BJ (cell line): Measurements from ENCODE around the gene ARHGAP45. TPM values are rescaled to one million over a fixed set of nuclear protein-coding genes. Genes with fewer than 3 reads are reported as not detected.
A peak's percentile ranks its signal among the peaks of the same experiment; 100 is the strongest.

Experiments used
- CTCF ChIA-PET: fragments of 350-600 bp; formaldehyde crosslinking; extraction: SDS; loops from one replicate; lab custom pipeline; 2021; ENCODE audit warnings: antibody characterized with exemption, inconsistent platforms; lab: Yijun Ruan, JAX
- POLR2A ChIA-PET: fragments of 300-600 bp; sonication (Branson Sonifier 250); formaldehyde crosslinking; extraction: SDS; loops from one replicate; lab custom pipeline; 2021; ENCODE audit warnings: antibody characterized with exemption; lab: Charles Lee
- DNase-seq: peaks from one replicate; pipeline ENCODE4 v3.0.0-alpha.2; 2011; ENCODE audit warnings: low read depth
- H3K27me3 ChIP-seq: 2 replicates; pipeline ENCODE4 v1.6.0; 2011; ENCODE audit warnings: low read length; ENCODE audit not compliant: control insufficient read depth, insufficient read depth
- H3K36me3 ChIP-seq: 2 replicates; pipeline ENCODE4 v1.5.1; 2011; ENCODE audit warnings: low read length; ENCODE audit not compliant: control insufficient read depth, insufficient read depth
- H3K4me3 ChIP-seq: 2 replicates; pipeline ENCODE4 v1.5.1; 2011; ENCODE audit warnings: low read depth, mild to moderate bottlenecking, control low read depth, low read length
- polyA plus RNA-seq: library from polyadenylated mRNA; depleted of rRNA; stranded (reverse); fragments of >200 nt; gene quantifications from 2 replicates; pipeline ENCODE4 v1.2.3, GENCODE V29; 2011
- TF ChIP-seq, protein P1 (sequence below): IDR thresholded peaks from 2 replicates; pipeline ENCODE4 v1.5.1; 2011; ENCODE audit warnings: low read depth, mild to moderate bottlenecking, control low read depth, inconsistent platforms, low read length, moderate library complexity; ENCODE audit not compliant: insufficient read depth

Gene ARHGAP45
- polyA plus RNA-seq, 1 experiment, result 0.13 TPM

DNA sequence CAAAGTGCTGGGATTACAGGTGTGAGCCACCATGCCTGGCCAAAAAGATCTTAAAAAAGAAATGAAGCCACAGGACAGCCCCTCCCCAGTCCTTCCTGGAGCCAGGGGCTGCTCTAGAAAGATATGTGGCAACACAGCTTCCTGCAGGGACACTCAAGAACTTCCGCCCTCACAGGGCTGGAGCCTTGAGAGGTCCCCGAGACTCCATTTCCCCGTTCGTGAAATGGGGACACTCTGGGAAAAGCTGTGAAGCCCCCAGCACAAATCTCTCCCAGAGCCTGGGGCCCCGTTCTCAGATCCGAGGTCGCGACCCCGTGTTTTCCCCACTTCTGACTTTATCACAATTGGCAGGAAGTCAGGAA lies 34.4 kb downstream of the ARHGAP45 start:
- Histone ChIP-seq H3K27me3 (no peaks in the 10 kb centered on the region), H3K4me3 (no peak overlapping the region; the same call in 1 of the 2 replicates), H3K36me3 (peaks cover 5% of the 10 kb centered on the region)
- no peak for DNase-seq
- CTCF ChIA-PET, result interaction anchor here (0.7 to 5.6 kb wide), 8 partner anchors 12 to 143 kb away, joined by 3 to 29 read pairs (median 3); partner anchors contain the start of gene CNN2
- TF ChIP-seq, protein P1, sequence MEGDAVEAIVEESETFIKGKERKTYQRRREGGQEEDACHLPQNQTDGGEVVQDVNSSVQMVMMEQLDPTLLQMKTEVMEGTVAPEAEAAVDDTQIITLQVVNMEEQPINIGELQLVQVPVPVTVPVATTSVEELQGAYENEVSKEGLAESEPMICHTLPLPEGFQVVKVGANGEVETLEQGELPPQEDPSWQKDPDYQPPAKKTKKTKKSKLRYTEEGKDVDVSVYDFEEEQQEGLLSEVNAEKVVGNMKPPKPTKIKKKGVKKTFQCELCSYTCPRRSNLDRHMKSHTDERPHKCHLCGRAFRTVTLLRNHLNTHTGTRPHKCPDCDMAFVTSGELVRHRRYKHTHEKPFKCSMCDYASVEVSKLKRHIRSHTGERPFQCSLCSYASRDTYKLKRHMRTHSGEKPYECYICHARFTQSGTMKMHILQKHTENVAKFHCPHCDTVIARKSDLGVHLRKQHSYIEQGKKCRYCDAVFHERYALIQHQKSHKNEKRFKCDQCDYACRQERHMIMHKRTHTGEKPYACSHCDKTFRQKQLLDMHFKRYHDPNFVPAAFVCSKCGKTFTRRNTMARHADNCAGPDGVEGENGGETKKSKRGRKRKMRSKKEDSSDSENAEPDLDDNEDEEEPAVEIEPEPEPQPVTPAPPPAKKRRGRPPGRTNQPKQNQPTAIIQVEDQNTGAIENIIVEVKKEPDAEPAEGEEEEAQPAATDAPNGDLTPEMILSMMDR, result no peak
- POLR2A ChIA-PET, result interaction anchor here (0.7 kb wide), 1 partner anchor 91 kb away, joined by 3 read pairs; no protein-coding TSS in a partner anchor

DNA sequence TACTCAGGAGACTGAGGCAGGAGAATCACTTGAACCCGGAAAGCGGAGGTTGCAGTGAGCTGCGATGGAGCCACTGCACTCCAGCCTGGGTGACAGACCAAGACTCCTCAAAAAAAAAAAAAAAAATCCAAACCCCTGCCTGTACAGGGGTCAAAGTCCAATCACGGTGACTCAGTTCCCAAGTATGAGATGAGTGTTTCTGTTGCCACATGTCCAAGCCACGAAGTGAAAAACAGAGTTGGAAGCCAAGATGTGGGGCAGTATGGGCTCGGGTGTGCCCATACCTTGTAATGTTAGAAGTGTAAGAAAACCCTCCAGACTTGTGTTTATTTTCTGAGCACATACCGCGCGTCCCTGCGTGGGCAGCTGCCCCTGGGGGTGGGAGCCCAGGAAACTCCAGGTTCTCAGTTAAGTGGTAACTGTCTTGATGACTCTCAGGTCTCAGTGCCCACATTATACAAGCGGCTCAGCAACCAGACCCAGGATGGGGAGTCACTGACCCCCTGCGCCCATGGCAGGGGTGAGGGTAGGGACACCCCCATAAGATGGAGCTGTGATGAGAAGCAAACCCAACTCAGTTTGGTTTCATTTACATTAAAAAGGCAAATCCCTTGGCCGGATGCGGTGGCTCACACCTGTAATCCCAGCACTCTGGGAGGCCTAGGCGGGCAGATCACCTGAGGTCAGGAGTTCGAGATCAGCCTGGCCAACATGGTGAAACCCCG lies 35.6 kb downstream of the ARHGAP45 start:
- POLR2A ChIA-PET, result interaction anchor here (0.6 kb wide), 1 partner anchor 489 kb away, joined by 6 read pairs; no protein-coding TSS in a partner anchor
- no peak overlapping the region for H3K4me3 ChIP-seq
- peaks cover 12% of the 10 kb centered on the region for H3K36me3 ChIP-seq
- TF ChIP-seq, protein P1, result no peak
- CTCF ChIA-PET, result interaction anchor here (0.6 to 5.6 kb wide), 6 partner anchors 11 to 470 kb away, joined by 3 to 29 read pairs (median 4); partner anchors contain the start of gene CNN2
- H3K27me3 ChIP-seq, result no peaks in the 10 kb centered on the region
- DNase-seq, result peak; percentile 98

GRCh38 chr19:1103132-1103707 lies 36.3 kb downstream of the ARHGAP45 start:
- CTCF ChIA-PET, result interaction anchor here (0.6 to 5.6 kb wide), 6 partner anchors 10 to 471 kb away, joined by 3 to 29 read pairs (median 4); no protein-coding TSS in a partner anchor
- POLR2A ChIA-PET, result interaction anchor here (0.6 to 1.1 kb wide), 3 partner anchors 63 to 488 kb away, joined by 3 to 6 read pairs (median 4); no protein-coding TSS in a partner anchor
- Histone ChIP-seq H3K4me3 (peak overlapping the region; percentile 9), H3K27me3 (no peaks in the 10 kb centered on the region), H3K36me3 (peaks cover 14% of the 10 kb centered on the region)
- TF ChIP-seq, protein P1, result no peak
- DNase-seq, result no peak

- H3K27me3 ChIP-seq, result no peaks in the 10 kb centered on the region
- TF ChIP-seq, protein P1, result no peak
- CTCF ChIA-PET, result interaction anchor here (1.9 to 5.6 kb wide), 2 partner anchors 9 to 140 kb away, joined by 5 to 29 read pairs; no protein-coding TSS in a partner anchor
- H3K36me3 ChIP-seq, result peaks cover 17% of the 10 kb centered on the region
- POLR2A ChIA-PET, result interaction anchor here (0.6 to 1.1 kb wide), 3 partner anchors 63 to 165 kb away, joined by 3 to 4 read pairs (median 3); partner anchors contain the start of gene CIRBP
- peak; percentile 93 for DNase-seq
- H3K4me3 ChIP-seq, result peak within 1 kb of the TSS; percentile 80
These were observed 36.8 kb downstream of the ARHGAP45 start, which contains the start of gene GPX4 for GRCh38 chr19:1103708-1104310. TSS of gene GPX4 (plus strand) at chr19:1103994. CDS start at chr19:1104044, 50 bp downstream.
